HK-2 (cell line): Measurements from ENCODE around the gene NEU4.
"Not testable (repeated sequence)": the region's sequence is repeated elsewhere in the genome, so short reads cannot be mapped to it uniquely, and the experiment has no call there.

Source experiments
- DNase-seq: peaks from one replicate; pipeline ENCODE4 v3.0.0-alpha.2; 2018; ENCODE audit not compliant: unreplicated experiment

The NEU4 gene

DNA sequence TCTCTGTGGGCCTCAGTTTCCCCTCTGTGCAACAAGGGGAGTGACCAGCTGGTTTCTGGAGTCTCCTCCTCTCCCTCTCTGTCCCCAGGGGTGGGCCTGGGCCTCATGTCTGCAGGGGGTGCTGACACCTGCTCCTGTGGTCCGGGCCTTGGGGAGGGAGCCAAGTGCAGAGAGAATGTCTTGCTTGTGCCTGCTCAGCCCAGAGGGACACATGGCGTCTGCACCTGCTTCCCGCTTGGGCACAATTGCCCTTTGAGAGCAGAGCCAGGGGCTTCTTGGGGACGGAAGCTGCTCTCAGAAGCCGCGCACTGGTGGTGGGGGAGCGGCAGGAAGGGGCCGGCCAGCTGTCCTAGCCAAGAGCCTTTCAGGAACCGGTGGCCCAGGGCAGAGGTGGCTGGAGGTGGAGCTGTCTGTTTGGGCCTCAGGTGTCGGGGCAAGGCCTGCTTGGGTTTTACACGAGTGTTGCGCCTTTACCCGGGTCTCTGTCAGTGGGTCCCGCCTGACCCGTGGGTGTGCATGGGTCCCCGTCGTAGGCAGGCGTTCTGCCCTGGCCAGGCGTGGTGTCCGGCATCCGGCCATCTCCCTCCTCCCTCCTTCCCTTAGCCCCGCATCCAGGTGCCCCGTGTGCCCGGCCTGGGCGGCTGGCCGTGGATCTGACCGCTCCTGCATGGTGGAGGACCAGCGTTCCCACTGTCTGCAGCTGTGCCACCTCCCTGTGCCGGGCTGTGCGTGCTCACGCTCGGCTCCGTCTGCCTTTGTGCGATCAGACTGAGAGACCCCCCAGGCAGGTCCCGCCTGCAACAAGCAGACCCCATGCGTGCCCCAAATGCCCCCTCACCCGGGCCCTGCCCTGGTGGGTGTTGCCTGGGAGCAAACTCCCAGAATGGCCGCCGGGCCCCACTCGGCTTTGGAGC is 4.0 kb downstream of the NEU4 start:
- no peak for DNase-seq

- DNase-seq, result no peak
These were observed 4.8 kb downstream of the NEU4 start for GRCh38 chr2:241813644-241814392.

DNA sequence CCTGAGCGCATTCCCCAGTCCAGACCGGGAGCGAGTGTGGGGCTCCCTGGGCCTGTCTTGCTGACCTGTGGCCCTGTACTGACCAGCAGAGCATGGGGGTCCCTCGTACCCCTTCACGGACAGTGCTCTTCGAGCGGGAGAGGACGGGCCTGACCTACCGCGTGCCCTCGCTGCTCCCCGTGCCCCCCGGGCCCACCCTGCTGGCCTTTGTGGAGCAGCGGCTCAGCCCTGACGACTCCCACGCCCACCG is 5.3 kb downstream of the NEU4 start:
- no peak for DNase-seq

- no peak for DNase-seq
These were observed 5.9 kb downstream of the NEU4 start for GRCh38 chr2:241814643-241815476.

DNA sequence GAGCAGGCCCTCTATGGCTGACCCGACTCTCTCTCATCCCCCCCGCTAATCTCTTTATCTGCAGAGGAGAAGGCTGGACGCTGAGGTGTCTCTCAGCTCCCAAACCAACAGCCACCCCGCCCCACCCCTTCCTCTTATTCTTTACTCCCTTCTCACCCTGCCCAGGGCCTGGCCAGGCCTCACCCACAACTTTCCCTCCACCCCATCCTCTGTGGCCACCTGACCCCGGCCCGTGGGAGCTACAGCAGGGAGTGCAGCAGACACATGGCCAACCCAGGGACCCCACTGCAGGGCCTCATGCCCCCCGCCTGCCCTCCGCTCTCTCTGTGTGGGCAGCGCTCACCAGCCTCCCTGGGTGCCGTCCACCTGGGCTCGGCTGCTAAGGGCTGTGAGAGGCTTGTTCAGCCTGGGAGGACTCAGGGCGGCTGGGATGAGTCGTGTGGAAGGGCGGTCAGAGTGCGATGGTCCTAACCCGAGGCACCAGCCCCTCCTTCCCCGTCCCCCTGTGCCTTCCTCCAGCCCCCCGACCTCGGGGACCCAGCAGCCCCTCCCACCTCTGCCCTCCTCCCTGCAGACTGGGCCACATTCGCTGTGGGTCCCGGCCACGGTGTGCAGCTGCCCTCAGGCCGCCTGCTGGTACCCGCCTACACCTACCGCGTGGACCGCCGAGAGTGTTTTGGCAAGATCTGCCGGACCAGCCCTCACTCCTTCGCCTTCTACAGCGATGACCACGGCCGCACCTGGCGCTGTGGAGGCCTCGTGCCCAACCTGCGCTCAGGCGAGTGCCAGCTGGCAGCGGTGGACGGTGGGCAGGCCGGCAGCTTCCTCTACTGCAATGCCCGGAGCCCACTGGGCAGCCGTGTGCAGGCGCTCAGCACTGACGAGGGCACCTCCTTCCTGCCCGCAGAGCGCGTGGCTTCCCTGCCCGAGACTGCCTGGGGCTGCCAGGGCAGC is 6.8 kb downstream of the NEU4 start:
- DNase-seq, result no peak

DNA sequence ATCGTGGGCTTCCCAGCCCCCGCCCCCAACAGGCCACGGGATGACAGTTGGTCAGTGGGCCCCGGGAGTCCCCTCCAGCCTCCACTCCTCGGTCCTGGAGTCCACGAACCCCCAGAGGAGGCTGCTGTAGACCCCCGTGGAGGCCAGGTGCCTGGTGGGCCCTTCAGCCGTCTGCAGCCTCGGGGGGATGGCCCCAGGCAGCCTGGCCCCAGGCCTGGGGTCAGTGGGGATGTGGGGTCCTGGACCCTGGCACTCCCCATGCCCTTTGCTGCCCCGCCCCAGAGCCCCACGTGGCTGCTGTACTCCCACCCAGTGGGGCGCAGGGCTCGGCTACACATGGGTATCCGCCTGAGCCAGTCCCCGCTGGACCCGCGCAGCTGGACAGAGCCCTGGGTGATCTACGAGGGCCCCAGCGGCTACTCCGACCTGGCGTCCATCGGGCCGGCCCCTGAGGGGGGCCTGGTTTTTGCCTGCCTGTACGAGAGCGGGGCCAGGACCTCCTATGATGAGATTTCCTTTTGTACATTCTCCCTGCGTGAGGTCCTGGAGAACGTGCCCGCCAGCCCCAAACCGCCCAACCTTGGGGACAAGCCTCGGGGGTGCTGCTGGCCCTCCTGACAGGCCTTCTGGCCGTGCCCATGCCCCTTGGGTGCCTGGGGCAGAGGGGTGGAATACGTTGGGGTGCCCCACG is 7.6 kb downstream of the NEU4 start:
- no peak for DNase-seq

- no peak for DNase-seq
These were observed 8.3 kb downstream of the NEU4 start for GRCh38 chr2:241817126-241817820.

DNA sequence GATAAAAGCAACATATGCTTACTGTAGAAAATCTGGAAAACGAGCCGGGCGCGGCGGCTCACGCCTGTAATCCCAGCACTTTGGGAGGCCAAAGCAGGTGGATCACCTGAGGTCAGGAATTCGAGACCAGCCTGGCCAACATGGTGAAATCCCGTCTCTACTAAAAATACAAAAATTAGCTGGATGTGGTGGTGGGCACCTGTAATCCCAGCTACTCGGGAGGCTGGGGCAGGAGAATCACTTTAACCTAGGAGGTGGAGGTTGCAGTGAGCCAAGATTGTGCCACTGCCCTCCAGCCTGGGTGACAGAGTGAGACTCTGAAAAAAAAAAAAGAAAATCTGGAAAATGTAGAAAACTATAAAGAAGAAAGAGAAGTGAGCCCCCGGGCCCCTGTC is 8.8 kb downstream of the NEU4 start:
- DNase-seq, result not testable (repeated sequence)

DNA sequence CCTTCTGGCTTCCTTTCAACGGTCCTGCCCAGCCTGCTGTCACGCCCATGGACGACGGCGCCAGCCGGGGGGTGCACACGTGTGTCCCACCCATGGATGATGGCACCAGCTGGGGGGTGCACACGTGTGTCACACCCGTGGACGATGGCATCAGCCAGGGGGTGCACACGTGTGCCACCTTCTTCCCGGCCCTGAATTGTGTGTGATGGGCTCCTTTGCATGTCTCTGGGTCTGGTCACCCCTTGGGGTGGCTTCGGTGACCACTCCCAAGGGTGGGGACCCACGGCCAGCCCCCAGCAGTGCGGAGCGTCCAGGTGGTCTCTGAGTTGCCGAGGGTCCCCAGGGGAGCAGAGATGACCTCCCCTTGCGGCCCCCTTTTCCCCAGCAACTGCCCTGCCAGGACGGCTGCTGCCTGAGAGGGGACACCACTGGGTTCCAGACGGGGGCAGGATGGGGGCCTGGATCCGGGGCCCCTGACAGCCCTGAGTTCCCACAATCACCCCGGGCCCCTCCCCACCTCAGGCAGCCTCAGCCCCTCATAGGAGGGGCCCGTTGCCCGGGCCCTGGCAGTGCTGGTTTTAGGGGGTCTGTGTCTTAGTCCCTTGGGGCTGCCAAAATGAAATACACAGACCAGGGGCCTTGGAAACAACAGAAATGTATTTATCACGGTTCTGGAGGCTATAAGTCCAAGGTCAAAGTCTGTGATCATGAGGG is 9.4 kb downstream of the NEU4 start:
- DNase-seq, result no peak

GRCh38 chr2:241818943-241819270 is 9.9 kb downstream of the NEU4 start:
- DNase-seq, result no peak

DNA sequence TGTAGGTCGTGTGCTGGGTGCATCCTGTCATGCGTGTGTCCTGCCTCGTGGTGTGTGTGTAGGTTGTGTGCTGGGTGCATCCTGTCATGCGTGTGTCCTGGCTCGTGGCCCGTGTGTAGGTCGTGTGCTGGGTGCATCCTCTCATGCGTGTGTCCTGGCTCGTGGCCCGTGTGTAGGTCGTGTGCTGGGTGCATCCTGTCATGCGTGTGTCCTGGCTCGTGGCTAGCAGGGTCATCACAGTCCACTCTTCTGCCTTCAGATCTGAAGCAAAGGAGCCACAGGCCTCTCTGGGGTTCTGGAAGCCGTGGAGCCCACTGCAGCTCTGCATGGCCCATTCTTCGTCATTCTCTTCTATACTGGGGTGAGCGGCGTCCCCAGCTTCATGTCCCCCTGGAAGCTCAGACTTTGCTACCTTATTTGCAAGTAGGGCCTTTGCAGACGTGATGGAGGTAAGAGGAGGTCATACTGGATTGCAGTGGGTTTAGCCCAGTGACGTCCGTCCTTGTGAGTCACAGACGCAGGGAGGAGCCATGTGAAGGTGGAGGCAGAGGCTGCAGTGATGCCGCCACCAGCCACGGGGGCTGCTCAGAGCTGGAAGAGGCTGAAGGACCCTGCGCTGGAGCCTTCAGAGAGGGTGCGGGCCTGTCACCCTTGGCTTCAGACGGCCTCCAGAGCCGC is 11.1 kb downstream of the NEU4 start:
- DNase-seq, result not testable (repeated sequence)

- no peak for DNase-seq
These were observed 11.8 kb downstream of the NEU4 start for GRCh38 chr2:241820625-241821384.

- DNase-seq, result no peak
These were observed 12.7 kb downstream of the NEU4 start for GRCh38 chr2:241821460-241822263.

- no peak for DNase-seq
These were observed 13.3 kb downstream of the NEU4 start for GRCh38 chr2:241822264-241822623.

DNA sequence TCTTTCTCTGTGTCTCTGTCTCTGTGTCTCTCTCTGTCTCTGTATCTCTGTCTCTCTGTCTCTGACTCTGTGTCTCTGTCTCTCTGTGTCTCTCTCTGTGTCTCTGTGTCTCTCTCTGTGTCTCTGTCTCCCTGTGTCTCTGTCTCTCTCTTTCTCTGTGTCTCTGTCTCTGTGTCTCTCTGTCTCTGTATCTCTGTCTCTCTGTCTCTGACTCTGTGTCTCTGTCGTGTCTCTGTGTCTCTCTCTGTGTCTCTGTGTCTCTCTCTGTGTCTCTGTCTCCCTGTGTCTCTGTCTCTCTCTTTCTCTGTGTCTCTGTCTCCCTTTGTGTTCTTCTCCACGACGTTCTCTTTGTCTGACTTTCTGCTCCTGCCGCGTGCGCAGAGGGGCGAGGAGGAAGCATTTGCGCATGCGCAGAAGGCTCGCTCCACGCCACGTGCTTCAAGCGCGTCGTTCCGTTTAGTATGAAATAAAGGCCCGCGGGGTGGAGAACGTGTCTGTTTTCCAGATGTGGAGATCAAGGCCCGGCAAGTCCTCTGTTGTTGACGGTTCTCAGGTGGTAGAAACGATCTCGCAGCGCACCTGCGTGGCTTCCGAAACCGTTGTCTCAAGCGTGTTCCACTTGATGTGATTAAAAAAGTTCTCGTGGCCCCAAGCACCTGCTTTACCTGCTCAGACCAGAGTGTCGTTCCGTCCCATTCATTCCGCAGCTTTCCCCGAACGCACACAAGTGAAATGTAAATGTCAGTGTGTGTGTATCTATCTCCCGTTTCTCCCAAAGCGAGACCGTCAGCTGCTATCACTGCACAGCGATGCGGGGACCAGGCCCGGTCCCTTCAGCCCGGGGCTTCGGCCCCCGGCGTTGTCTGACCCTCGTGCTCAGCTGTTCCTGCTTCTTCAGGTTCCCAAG is 14.8 kb downstream of the NEU4 start:
- DNase-seq, result not testable (repeated sequence)

- DNase-seq, result no peak
These were observed 18.4 kb downstream of the NEU4 start for GRCh38 chr2:241827394-241827793.
